ENCODE data around the gene APOD.

The APOD gene

DNA sequence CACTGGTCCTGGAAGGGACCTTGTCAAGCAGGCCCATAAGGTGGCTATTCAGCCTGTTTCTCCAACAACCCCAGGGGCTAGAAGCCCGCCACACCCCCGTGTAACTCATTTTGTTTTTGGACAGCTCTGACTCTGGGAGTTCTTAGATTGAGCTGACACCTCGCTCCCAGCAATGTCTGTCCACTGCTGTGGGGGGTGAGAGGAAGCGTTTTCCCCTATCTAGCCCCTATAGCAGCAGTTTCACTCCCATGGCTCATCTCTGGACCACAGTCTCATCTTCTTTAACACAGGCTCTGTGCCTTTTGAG is 39.6 kb downstream of the APOD start:
- Histone ChIP-seq H3K4me1 (ENCODE audit: insufficient read depth, low read length) (peaks cover 41% of the 10 kb centered on the region), H3K9ac (ENCODE audit: low read depth, low read length) (peak overlapping the region; percentile 59; the same call in 1 of the 2 replicates), H3K36me3 (ENCODE audit: insufficient read depth, low read length) (no peaks in the 10 kb centered on the region), H3K9me3 (ENCODE audit: control insufficient read depth, insufficient read depth, low read length) (no peaks in the 10 kb centered on the region)

DNA sequence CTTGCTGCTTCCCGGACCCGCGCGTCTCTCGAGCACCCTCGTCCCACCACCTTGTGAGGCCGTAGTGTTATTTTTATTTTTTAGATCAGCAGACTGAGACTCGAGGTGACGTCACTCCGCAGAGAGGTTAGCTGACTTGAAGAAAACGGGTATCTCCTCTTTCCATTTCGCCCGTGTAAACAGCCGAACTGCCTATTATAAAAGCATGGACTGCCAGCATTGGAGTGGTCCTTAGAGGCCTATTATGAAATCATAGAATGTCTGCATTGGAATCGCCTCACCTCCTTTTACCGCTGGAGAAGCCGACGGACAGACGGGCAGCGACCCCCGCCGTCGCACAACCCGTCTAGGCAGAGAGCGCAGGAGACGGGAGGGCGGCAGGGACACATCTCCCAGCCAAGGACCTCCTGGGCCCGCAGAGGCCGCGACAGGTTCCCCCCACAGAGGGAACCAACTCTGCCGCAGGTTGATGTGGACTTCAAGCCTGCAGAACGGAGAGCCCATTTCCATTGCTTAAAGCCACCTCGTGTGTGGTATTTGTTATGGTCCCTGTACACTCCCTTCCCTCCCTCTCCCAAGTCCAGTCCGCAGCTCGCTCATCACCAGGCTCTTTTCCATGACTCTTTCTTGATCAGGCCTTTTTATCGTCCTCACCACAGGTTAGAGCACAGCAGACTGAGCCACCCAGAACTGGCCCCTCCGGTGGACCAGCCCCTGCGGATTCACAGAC is 40.1 kb downstream of the APOD start:
- no peaks in the 10 kb centered on the region for H3K36me3 ChIP-seq (ENCODE audit: insufficient read depth, low read length)
- H3K4me1 ChIP-seq (ENCODE audit: insufficient read depth, low read length), result peaks cover 38% of the 10 kb centered on the region
- H3K9me3 ChIP-seq (ENCODE audit: control insufficient read depth, insufficient read depth, low read length), result no peaks in the 10 kb centered on the region
- H3K9ac ChIP-seq (ENCODE audit: low read depth, low read length), result peak overlapping the region; percentile 59; the same call in 1 of the 2 replicates

- H3K9ac ChIP-seq (ENCODE audit: low read depth, low read length), result peak within 1 kb of the TSS; percentile 59
- H3K9me3 ChIP-seq (ENCODE audit: control insufficient read depth, insufficient read depth, low read length), result no peaks in the 10 kb centered on the region
- no peaks in the 10 kb centered on the region for H3K36me3 ChIP-seq (ENCODE audit: insufficient read depth, low read length)
- peaks cover 43% of the 10 kb centered on the region for H3K4me1 ChIP-seq (ENCODE audit: insufficient read depth, low read length)
Measured at GRCh38 chr3:195542698-195543499, 40.8 kb downstream of the APOD start, which contains the start of gene PPP1R2. Gene PPP1R2 (minus strand): TSS chr3:195543325. CDS start chr3:195543025, 300 bp downstream.

DNA sequence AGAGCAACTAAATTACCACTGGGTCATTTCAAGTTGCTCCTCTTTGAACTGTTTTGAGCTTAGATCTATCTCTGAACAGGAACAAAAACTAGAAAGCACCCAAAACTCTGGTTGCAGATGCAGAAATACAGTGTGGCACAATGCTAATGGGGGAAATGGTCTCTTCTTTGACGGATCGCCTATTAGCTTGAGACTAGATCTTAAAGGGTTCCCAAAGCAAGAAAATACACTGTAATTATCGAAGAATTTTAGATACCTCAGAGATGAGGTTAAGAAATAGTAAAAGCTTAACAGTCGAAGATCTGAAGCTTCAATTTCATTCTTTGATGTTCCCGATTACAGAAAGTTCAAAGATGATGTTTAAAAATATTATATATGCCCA is 41.4 kb downstream of the APOD start:
- no peaks in the 10 kb centered on the region for H3K9me3 ChIP-seq (ENCODE audit: control insufficient read depth, insufficient read depth, low read length)
- H3K4me1 ChIP-seq (ENCODE audit: insufficient read depth, low read length), result peaks cover 43% of the 10 kb centered on the region
- peak overlapping the region; percentile 59 for H3K9ac ChIP-seq (ENCODE audit: low read depth, low read length)
- no peaks in the 10 kb centered on the region for H3K36me3 ChIP-seq (ENCODE audit: insufficient read depth, low read length)

GRCh38 chr3:195540511-195540910 is 43.2 kb downstream of the APOD start:
- Histone ChIP-seq H3K36me3 (ENCODE audit: insufficient read depth, low read length) (no peaks in the 10 kb centered on the region), H3K9me3 (ENCODE audit: control insufficient read depth, insufficient read depth, low read length) (no peaks in the 10 kb centered on the region), H3K4me1 (ENCODE audit: insufficient read depth, low read length) (peaks cover 27% of the 10 kb centered on the region), H3K9ac (ENCODE audit: low read depth, low read length) (no peak overlapping the region; the same call in 1 of the 2 replicates)

- Histone ChIP-seq H3K4me1 (ENCODE audit: insufficient read depth, low read length) (peaks cover 26% of the 10 kb centered on the region), H3K9ac (ENCODE audit: low read depth, low read length) (no peak overlapping the region; the same call in 1 of the 2 replicates), H3K9me3 (ENCODE audit: control insufficient read depth, insufficient read depth, low read length) (no peaks in the 10 kb centered on the region), H3K36me3 (ENCODE audit: insufficient read depth, low read length) (no peaks in the 10 kb centered on the region)
Measured at GRCh38 chr3:195540027-195540426, 43.7 kb downstream of the APOD start.

DNA sequence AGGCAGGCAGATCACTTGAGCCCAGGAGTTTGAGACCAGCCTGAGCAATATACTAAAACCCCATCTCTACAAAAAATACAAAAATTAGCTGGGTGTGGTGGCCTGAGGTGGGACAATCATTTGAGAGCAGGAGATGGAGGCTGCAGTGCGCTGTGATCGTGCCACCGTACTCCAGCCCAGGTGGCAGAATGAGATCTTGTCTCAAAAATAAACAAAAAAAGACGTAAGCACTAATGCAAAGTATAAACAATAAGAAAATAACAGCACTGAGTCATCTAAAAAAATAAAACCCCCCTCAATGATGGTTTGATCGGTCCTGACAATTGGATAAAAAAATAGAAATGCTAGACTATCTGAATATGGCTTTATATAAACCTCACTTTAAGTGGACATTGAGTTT is 44.3 kb downstream of the APOD start:
- Histone ChIP-seq H3K4me1 (ENCODE audit: insufficient read depth, low read length) (peaks cover 20% of the 10 kb centered on the region), H3K9me3 (ENCODE audit: control insufficient read depth, insufficient read depth, low read length) (no peaks in the 10 kb centered on the region), H3K36me3 (ENCODE audit: insufficient read depth, low read length) (no peaks in the 10 kb centered on the region), H3K9ac (ENCODE audit: low read depth, low read length) (no peak overlapping the region)

DNA sequence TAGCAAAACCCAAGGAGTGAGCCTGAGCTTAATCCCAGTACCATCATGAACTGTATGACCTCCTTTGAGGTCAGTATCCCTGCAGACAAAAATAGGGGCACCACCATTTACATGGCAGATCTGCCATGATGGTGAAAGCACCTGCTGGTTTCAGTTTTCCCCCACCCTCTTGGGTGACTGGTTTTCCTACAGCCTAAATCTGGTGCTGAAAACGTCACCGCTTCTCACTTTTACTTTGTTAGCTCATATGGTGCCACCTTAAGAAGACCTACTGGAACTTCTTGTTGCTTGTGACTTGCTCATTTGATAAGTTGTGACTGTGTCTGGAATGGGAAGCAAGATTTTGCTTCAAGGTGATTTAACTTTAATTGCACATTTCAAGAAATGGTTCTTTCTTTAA is 45.7 kb downstream of the APOD start:
- H3K9me3 ChIP-seq (ENCODE audit: control insufficient read depth, insufficient read depth, low read length), result no peaks in the 10 kb centered on the region
- peaks cover 17% of the 10 kb centered on the region for H3K4me1 ChIP-seq (ENCODE audit: insufficient read depth, low read length)
- no peak overlapping the region for H3K9ac ChIP-seq (ENCODE audit: low read depth, low read length)
- H3K36me3 ChIP-seq (ENCODE audit: insufficient read depth, low read length), result no peaks in the 10 kb centered on the region

DNA sequence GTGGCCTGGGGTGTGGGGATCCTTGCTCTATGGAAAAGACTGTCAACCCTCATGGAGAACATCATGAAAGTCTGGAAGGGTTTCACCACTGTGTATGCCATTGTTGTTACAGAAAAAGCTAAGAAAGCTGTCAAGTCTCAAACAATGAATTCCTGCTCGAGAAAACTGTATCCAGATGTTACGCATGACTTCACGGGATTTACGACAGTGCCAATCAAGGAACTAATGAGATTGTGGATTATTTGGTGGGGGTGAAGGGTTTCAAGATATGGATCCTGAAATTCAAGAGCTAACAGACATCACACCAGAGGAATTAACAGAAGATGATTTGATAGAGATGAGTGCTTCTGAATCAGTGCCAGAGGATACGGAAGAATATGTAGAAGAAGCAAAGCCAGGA is 48.4 kb downstream of the APOD start:
- Histone ChIP-seq H3K9me3 (ENCODE audit: control insufficient read depth, insufficient read depth, low read length) (no peaks in the 10 kb centered on the region), H3K36me3 (ENCODE audit: insufficient read depth, low read length) (no peaks in the 10 kb centered on the region), H3K4me1 (ENCODE audit: insufficient read depth, low read length) (peaks cover 10% of the 10 kb centered on the region), H3K9ac (ENCODE audit: low read depth, low read length) (no peak overlapping the region)

DNA sequence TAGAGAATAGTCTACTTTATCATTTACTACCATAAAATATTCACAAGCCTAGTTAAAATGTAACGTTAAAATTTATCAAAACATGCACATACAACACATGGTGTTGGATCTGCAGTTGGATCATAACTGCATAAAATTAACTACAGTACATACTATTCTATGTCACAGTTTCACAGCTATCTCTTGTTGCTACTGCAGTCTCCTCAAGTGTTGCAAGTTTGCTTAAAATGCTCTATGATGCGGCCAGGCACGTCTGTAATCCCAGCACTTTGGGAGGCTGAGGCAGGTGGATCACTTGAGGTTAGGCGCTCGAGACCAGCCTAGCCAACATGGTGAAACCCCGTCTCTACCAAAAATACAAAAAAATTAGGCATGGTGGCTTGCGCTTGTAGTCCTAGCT is 50.9 kb downstream of the APOD start:
- no peaks in the 10 kb centered on the region for H3K9me3 ChIP-seq (ENCODE audit: control insufficient read depth, insufficient read depth, low read length)
- H3K4me1 ChIP-seq (ENCODE audit: insufficient read depth, low read length), result peaks cover 2% of the 10 kb centered on the region; the same call in 1 of the 2 replicates
- no peak overlapping the region for H3K9ac ChIP-seq (ENCODE audit: low read depth, low read length)
- H3K36me3 ChIP-seq (ENCODE audit: insufficient read depth, low read length), result no peaks in the 10 kb centered on the region

- H3K4me1 ChIP-seq (ENCODE audit: insufficient read depth, low read length), result no peaks in the 10 kb centered on the region
- H3K9ac ChIP-seq (ENCODE audit: low read depth, low read length), result no peak overlapping the region
- H3K9me3 ChIP-seq (ENCODE audit: control insufficient read depth, insufficient read depth, low read length), result no peaks in the 10 kb centered on the region
- no peaks in the 10 kb centered on the region for H3K36me3 ChIP-seq (ENCODE audit: insufficient read depth, low read length)
Measured at GRCh38 chr3:195532345-195532744, 51.4 kb downstream of the APOD start.

GRCh38 chr3:195531683-195532082 is 52.1 kb downstream of the APOD start:
- Histone ChIP-seq H3K36me3 (ENCODE audit: insufficient read depth, low read length) (no peaks in the 10 kb centered on the region), H3K9ac (ENCODE audit: low read depth, low read length) (no peak overlapping the region), H3K4me1 (ENCODE audit: insufficient read depth, low read length) (no peaks in the 10 kb centered on the region), H3K9me3 (ENCODE audit: control insufficient read depth, insufficient read depth, low read length) (no peaks in the 10 kb centered on the region)

DNA sequence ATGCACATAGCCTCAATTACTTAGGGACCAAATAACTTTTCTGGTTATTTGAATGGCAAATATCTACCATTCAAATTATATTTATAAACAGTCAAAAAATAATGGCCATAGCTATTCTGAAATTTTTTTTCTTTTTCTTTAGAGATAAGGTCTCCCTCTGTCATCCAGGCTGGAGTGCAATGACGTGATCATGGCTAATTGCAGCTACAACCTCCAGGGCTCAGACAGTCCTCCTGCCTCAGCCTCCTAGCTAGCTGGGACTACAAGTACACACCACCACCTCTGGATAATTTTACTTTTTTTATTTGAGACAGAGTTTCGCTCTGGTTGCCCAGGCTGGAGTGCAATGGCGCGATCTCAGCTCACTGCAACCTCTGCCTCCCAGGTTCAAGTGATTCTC is 57.2 kb downstream of the APOD start:
- no peaks in the 10 kb centered on the region for H3K36me3 ChIP-seq (ENCODE audit: insufficient read depth, low read length)
- no peaks in the 10 kb centered on the region for H3K4me1 ChIP-seq (ENCODE audit: insufficient read depth, low read length)
- no peaks in the 10 kb centered on the region for H3K9me3 ChIP-seq (ENCODE audit: control insufficient read depth, insufficient read depth, low read length)
- no peak overlapping the region for H3K9ac ChIP-seq (ENCODE audit: low read depth, low read length)

GRCh38 chr3:195524171-195524896 is 59.4 kb downstream of the APOD start:
- Histone ChIP-seq H3K9me3 (ENCODE audit: control insufficient read depth, insufficient read depth, low read length) (no peaks in the 10 kb centered on the region), H3K9ac (ENCODE audit: low read depth, low read length) (no peak overlapping the region), H3K36me3 (ENCODE audit: insufficient read depth, low read length) (no peaks in the 10 kb centered on the region), H3K4me1 (ENCODE audit: insufficient read depth, low read length) (no peaks in the 10 kb centered on the region)
